ENCODE results near the gene CRTC3. TPM values are rescaled to one million over a fixed set of nuclear protein-coding genes. Genes with fewer than 3 reads are reported as not detected.

CRTC3 gene
- total and polyA plus RNA-seq, 2 experiments from 2014 or later = 15.1 to 24.5 TPM

DNA sequence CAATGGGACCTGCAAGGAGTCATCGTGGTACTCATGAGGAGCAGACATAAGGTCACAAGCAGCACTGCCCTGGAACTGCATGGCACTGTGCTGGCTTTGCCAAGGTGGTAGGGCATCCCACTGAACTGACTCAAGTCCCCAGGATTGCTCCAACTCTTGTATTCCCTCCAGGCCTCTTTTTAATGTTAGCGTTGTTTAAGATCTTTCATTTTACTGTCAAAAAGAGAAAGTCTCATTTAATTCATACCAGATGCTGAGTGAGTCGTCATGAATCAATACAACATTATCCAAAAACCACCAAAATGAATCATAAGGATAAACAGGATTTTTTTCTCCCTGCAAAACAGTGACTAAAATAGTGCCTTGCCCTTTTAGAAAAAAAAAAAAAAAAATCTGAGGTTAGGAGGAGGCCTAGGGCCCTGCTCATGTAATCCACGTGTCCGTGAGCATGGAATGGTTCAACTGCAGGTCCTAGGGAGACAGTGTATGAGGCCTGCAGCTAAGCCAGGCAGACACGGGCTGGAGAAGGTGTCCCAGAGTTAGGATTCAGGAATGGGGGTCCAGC, 150.7 kb downstream of the CRTC3 start:
- no peak for TF ChIP-seq CTCF (IDR thresholded peaks at IDR 0.05; ENCODE audit: low read depth, low read length)
- Histone ChIP-seq H3K27me3 (no peaks in the 10 kb centered on the region), H3K4me1 (ENCODE audit: low read depth) (no peaks in the 10 kb centered on the region), H3K36me3 (no peaks in the 10 kb centered on the region), H3K4me3 (no peak overlapping the region), H3K9me3 (ENCODE audit: low read depth) (no peaks in the 10 kb centered on the region), H3K27ac (no peak overlapping the region)
- DNase-seq (ENCODE audit: low read depth in 1 of 2, low spot score in 1 of 2) = peak in 1 of 2 donors; percentile 86

DNA sequence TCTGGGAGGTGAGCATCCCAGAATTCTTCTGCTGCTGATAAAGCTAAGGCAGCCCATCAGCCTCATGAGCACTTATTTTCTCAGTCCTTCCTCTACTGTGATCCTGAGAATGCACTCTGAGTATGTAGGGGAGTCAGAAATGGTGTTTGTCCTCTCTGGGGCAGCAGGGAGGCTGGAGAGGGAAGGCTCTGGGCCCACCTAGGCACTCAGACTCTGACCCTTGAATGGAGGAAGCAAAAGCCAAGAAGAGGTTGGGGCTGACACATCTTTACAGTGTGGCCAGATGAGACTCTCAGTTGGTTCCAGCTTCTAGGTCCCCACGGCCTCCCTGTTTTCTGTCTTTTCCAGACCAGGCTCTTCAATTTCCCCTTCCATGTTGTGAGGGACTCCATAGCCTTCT, 151.3 kb downstream of the CRTC3 start:
- TF ChIP-seq CTCF (IDR thresholded peaks at IDR 0.05; ENCODE audit: low read depth, low read length) = no peak
- H3K27ac ChIP-seq = no peak overlapping the region

GRCh38 chr15:90681480-90681879, 151.8 kb downstream of the CRTC3 start:
- Histone ChIP-seq H3K36me3 (no peaks in the 10 kb centered on the region), H3K9me3 (ENCODE audit: low read depth) (no peaks in the 10 kb centered on the region), H3K4me1 (ENCODE audit: low read depth) (no peaks in the 10 kb centered on the region), H3K27ac (no peak overlapping the region), H3K27me3 (no peaks in the 10 kb centered on the region), H3K4me3 (no peak overlapping the region)
- TF ChIP-seq CTCF (IDR thresholded peaks at IDR 0.05; ENCODE audit: low read depth, low read length) = no peak
- peak in 1 of 2 donors; percentile 84 for DNase-seq (ENCODE audit: low read depth in 1 of 2, low spot score in 1 of 2)

More for the DNA sequence above, 151.3 kb downstream of the CRTC3 start:
- H3K9me3 ChIP-seq (ENCODE audit: low read depth) = no peaks in the 10 kb centered on the region
- no peaks in the 10 kb centered on the region for H3K27me3 ChIP-seq
- no peaks in the 10 kb centered on the region for H3K4me1 ChIP-seq (ENCODE audit: low read depth)
- no peak for DNase-seq (ENCODE audit: low read depth in 1 of 2, low spot score in 1 of 2)
- H3K36me3 ChIP-seq = no peaks in the 10 kb centered on the region
- H3K4me3 ChIP-seq = no peak overlapping the region

- TF ChIP-seq CTCF (IDR thresholded peaks at IDR 0.05; ENCODE audit: low read depth, low read length) = no peak
- Histone ChIP-seq H3K9me3 (ENCODE audit: low read depth) (no peaks in the 10 kb centered on the region), H3K4me3 (no peak overlapping the region), H3K36me3 (no peaks in the 10 kb centered on the region), H3K4me1 (ENCODE audit: low read depth) (no peaks in the 10 kb centered on the region), H3K27me3 (no peaks in the 10 kb centered on the region), H3K27ac (no peak overlapping the region)
- DNase-seq (ENCODE audit: low read depth in 1 of 2, low spot score in 1 of 2) = no peak
Observed at GRCh38 chr15:90683371-90683770, 153.6 kb downstream of the CRTC3 start.

DNA sequence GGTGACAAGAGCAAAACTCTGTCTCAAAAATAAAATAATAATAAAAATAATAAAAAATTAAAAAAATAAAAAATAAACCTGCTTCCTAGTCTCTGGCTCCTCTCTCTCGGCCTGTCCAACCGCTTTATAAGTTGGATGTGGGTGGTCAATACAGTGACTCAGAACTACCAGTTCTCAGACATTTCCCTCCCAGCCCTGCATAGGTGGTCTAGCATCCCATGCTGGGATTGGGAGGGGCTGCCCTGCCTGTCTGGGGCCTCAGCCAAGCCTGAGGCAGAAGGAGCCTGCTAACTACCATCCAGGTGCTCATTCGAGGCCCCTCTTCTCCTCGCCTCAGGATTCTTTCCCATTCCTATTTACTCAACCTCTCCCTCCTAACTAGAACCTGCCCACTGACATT, 154.2 kb downstream of the CRTC3 start:
- Histone ChIP-seq H3K27me3 (no peaks in the 10 kb centered on the region), H3K4me3 (no peak overlapping the region), H3K27ac (no peak overlapping the region), H3K36me3 (no peaks in the 10 kb centered on the region), H3K9me3 (ENCODE audit: low read depth) (no peaks in the 10 kb centered on the region), H3K4me1 (ENCODE audit: low read depth) (no peaks in the 10 kb centered on the region)
- DNase-seq (ENCODE audit: low read depth in 1 of 2, low spot score in 1 of 2) = no peak
- no peak for TF ChIP-seq CTCF (IDR thresholded peaks at IDR 0.05; ENCODE audit: low read depth, low read length)
